Measurements from ENCODE around the gene TPST2.

TPST2 gene

DNA sequence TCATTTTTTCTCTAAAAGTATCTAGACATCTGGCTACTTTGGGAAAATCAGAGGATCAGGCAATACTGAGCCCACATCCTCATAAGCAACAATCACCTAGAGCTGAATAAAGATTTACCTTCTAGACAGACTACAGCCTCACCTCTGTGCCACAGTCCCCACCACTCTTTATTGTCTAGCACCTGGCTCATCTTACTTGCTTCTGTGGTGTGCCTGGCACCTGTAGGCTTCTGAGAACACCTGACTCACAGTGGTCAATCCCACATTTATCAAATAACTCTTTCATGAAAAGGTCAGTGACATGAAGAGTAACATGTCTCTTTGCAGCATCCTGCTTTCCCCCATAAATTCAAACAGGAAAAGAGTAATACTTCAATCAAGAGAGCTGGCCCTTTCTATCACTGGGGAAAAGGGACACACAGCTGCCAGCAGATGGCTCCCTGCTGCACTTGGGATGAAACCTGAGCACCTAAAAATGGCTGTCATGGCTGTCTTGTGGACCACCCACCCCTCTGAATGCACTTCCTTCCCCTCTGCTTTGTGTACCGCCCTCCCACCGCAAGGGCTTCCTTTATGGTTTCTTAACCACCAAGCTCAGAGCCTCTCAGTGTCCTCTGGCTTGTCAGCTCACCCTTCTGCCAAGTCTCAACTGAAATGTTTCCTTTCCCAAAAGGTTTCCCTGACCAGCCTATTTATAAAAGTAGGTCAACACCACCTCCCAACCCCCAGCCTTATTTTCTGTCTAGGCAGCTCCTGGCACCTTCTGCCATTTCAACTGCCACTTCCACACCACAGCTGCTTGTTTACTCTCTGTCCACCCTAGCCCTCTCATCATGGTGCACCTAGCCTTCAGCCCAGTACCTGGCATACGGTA lies 87.0 kb downstream of the TPST2 start:
- no peak for TF ChIP-seq POLR2AphosphoS5 (IDR thresholded peaks at IDR 0.05; ENCODE audit: low read depth, low read length)
- TF ChIP-seq, protein P1, sequence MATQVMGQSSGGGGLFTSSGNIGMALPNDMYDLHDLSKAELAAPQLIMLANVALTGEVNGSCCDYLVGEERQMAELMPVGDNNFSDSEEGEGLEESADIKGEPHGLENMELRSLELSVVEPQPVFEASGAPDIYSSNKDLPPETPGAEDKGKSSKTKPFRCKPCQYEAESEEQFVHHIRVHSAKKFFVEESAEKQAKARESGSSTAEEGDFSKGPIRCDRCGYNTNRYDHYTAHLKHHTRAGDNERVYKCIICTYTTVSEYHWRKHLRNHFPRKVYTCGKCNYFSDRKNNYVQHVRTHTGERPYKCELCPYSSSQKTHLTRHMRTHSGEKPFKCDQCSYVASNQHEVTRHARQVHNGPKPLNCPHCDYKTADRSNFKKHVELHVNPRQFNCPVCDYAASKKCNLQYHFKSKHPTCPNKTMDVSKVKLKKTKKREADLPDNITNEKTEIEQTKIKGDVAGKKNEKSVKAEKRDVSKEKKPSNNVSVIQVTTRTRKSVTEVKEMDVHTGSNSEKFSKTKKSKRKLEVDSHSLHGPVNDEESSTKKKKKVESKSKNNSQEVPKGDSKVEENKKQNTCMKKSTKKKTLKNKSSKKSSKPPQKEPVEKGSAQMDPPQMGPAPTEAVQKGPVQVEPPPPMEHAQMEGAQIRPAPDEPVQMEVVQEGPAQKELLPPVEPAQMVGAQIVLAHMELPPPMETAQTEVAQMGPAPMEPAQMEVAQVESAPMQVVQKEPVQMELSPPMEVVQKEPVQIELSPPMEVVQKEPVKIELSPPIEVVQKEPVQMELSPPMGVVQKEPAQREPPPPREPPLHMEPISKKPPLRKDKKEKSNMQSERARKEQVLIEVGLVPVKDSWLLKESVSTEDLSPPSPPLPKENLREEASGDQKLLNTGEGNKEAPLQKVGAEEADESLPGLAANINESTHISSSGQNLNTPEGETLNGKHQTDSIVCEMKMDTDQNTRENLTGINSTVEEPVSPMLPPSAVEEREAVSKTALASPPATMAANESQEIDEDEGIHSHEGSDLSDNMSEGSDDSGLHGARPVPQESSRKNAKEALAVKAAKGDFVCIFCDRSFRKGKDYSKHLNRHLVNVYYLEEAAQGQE (IDR thresholded peaks at IDR 0.05; ENCODE audit: insufficient read depth in 1 of 2, low read depth in 2 of 2, low read length in 2 of 2) = no peak
- TF ChIP-seq SIN3A (IDR thresholded peaks at IDR 0.05; ENCODE audit: borderline replicate concordance, insufficient read depth, low read length) = no peak
- TF ChIP-seq FOXP2 (optimal IDR thresholded peaks at IDR 0.05; ENCODE audit: borderline replicate concordance, extremely low read depth, extremely low read length, insufficient read depth) = no peak
- no peak for TF ChIP-seq TAF1 (IDR thresholded peaks at IDR 0.05; ENCODE audit: borderline replicate concordance, insufficient read depth, low read length)

DNA sequence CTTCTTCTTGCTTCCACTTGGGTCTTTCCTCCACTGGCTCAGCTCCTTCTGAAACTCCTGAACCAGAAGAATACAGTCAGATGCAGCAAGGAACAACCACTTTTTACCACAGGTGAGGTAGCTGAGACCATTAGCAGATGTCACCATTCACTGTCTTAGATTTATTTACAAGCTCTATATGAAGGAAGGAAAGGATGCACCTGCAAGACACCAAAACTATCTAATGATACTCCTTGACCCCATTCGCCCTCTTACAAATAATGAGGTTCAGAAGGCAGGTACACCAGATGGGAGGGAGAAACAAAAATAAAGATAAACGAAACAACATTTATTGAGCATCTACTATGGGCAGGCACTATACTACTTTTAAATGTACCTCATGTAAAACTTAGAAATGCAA lies 87.9 kb downstream of the TPST2 start:
- TF ChIP-seq, protein P1 (IDR thresholded peaks at IDR 0.05; ENCODE audit: insufficient read depth in 1 of 2, low read depth in 2 of 2, low read length in 2 of 2) = no peak
- TF ChIP-seq SIN3A (IDR thresholded peaks at IDR 0.05; ENCODE audit: borderline replicate concordance, insufficient read depth, low read length) = no peak
- no peak for TF ChIP-seq POLR2AphosphoS5 (IDR thresholded peaks at IDR 0.05; ENCODE audit: low read depth, low read length)
- TF ChIP-seq FOXP2 (optimal IDR thresholded peaks at IDR 0.05; ENCODE audit: borderline replicate concordance, extremely low read depth, extremely low read length, insufficient read depth) = no peak
- TF ChIP-seq TAF1 (IDR thresholded peaks at IDR 0.05; ENCODE audit: borderline replicate concordance, insufficient read depth, low read length) = no peak

DNA sequence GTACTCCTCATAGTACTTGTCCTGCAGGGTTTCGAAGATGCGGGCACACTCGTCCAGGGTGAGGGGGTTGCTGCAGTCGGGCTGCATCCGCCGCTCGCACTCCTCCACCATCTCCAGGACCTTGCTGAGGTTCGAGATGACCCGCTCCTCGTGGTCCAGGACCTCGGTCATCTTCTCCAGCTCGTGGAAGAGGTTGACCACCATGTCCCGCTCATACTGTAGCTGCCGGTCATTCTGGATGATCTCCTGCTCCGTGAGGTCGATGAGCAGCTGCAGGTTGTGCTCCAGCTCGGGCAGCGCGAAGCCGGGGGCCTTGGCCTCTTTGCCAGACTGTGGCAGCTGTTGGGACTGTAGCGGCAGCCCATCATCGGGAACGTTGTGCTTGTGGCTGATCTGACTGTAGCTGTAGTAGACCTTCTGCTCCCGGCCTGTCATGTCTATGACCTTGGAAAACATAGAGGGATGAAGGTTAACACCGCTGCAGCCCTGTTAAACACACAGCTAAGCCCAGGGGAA lies 90.7 kb downstream of the TPST2 start:
- TF ChIP-seq FOXP2 (optimal IDR thresholded peaks at IDR 0.05; ENCODE audit: borderline replicate concordance, extremely low read depth, extremely low read length, insufficient read depth) = no peak
- no peak for TF ChIP-seq TAF1 (IDR thresholded peaks at IDR 0.05; ENCODE audit: borderline replicate concordance, insufficient read depth, low read length)
- TF ChIP-seq, protein P1 (IDR thresholded peaks at IDR 0.05; ENCODE audit: insufficient read depth in 1 of 2, low read depth in 2 of 2, low read length in 2 of 2) = no peak
- TF ChIP-seq SIN3A (IDR thresholded peaks at IDR 0.05; ENCODE audit: borderline replicate concordance, insufficient read depth, low read length) = no peak
- TF ChIP-seq POLR2AphosphoS5 (IDR thresholded peaks at IDR 0.05; ENCODE audit: low read depth, low read length) = no peak

DNA sequence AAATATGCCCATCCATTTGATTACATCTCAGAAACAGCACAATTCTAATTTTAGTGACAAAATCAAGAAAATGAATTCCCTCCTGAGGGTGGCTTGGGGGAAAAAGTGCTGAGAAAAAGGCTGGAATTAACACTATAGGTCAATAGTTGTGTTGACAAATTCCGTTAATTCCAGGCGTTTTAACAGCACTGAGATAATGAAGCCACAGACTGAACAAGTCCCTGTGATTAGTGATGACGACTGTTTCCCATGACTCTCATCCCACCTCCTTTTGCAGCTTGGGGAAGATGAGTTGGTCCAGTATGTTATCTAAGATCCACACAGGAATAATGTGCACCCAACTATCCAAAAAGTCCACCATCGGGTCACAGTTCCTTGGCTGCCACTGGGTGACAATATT lies 93.5 kb downstream of the TPST2 start:
- TF ChIP-seq FOXP2 (optimal IDR thresholded peaks at IDR 0.05; ENCODE audit: borderline replicate concordance, extremely low read depth, extremely low read length, insufficient read depth) (no peak), SIN3A (IDR thresholded peaks at IDR 0.05; ENCODE audit: borderline replicate concordance, insufficient read depth, low read length) (no peak), POLR2AphosphoS5 (IDR thresholded peaks at IDR 0.05; ENCODE audit: low read depth, low read length) (no peak), TAF1 (IDR thresholded peaks at IDR 0.05; ENCODE audit: borderline replicate concordance, insufficient read depth, low read length) (no peak)
- TF ChIP-seq, protein P1 (IDR thresholded peaks at IDR 0.05; ENCODE audit: insufficient read depth in 1 of 2, low read depth in 2 of 2, low read length in 2 of 2) = no peak

Data from PFSK-1 (cell line).